ENCODE results near the gene TOPAZ1.

Gene TOPAZ1

DNA sequence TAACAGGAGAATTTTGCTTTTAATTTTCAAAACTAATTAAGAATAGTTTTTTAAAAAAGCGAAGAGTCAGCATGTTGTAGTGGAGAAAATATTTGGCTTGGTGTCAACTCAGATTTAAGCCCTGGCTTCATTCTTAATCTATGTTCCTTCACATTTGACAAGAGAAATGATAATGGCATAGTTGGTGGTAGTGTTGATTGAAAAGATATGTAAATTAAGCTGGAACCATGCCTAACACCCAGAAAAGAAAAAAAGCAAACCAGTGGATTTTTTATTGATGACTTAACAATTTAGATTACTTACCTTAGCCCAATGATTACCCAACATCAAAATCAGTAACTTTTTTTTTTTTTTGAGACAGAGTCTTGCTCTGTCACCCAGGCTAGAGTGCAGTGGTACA lies 124.3 kb downstream of the TOPAZ1 start:
- no peak for DNase-seq (ENCODE audit: low read depth)
- H3K4me3 ChIP-seq (ENCODE audit: low read length), result no peak overlapping the region
- TF ChIP-seq, protein P1, sequence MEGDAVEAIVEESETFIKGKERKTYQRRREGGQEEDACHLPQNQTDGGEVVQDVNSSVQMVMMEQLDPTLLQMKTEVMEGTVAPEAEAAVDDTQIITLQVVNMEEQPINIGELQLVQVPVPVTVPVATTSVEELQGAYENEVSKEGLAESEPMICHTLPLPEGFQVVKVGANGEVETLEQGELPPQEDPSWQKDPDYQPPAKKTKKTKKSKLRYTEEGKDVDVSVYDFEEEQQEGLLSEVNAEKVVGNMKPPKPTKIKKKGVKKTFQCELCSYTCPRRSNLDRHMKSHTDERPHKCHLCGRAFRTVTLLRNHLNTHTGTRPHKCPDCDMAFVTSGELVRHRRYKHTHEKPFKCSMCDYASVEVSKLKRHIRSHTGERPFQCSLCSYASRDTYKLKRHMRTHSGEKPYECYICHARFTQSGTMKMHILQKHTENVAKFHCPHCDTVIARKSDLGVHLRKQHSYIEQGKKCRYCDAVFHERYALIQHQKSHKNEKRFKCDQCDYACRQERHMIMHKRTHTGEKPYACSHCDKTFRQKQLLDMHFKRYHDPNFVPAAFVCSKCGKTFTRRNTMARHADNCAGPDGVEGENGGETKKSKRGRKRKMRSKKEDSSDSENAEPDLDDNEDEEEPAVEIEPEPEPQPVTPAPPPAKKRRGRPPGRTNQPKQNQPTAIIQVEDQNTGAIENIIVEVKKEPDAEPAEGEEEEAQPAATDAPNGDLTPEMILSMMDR (IDR thresholded peaks at IDR 0.05; ENCODE audit: insufficient read depth, low read depth, low read length, missing control alignments), result no peak

DNA sequence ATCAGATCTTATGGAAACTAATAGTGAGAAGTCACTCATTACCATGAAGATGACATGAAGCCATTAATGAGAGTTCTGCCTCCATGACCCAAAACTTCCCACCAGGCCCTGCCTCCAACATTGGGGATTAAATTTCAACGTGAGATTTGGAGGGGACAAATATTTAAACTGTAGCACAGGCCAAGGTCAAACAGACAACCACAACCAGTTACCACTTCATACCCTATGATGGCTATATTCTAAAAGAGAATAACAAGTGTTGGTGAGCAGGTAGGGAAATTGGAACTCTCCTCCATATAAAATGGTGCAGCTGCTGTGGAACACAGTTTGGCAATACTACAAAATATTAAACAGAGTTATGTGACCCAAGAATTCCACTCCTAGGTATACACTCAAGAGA lies 133.8 kb downstream of the TOPAZ1 start:
- H3K4me3 ChIP-seq (ENCODE audit: low read length), result no peak overlapping the region
- TF ChIP-seq, protein P1 (IDR thresholded peaks at IDR 0.05; ENCODE audit: insufficient read depth, low read depth, low read length, missing control alignments), result no peak
- no peak for DNase-seq (ENCODE audit: low read depth)

All from epithelial cell of esophagus (primary cell).